HG02885 (cell line): ENCODE results near the gene PTGER3.

ENCODE experiments used
- ATAC-seq: cut with Tn5 transposase; IDR thresholded peaks from one replicate; pipeline ENCODE4 v1.9.1; 2021; ENCODE audit warnings: mild to moderate bottlenecking; ENCODE audit not compliant: unreplicated experiment, poor library complexity

The PTGER3 gene

DNA sequence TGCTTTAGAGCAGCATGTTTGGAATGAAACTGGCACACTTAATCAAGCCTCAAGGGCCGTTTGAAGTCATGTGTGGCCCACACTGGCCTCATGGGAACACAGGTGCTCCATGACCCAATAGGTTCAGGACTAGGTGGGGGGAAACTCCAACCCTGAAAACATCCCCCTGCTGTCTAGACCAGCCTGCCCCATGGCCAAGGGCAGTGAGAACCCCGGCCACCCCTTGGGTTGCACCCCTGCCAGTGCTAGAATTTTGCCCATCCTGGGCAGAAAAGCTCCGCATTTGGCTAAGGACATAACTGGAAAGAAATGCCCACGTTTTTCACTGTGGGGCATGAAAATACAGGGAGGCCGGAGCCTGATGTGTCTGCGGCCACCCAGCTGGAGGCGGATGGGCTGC lies 6.1 kb upstream of the PTGER3 start:
- peak; percentile 26 for ATAC-seq

DNA sequence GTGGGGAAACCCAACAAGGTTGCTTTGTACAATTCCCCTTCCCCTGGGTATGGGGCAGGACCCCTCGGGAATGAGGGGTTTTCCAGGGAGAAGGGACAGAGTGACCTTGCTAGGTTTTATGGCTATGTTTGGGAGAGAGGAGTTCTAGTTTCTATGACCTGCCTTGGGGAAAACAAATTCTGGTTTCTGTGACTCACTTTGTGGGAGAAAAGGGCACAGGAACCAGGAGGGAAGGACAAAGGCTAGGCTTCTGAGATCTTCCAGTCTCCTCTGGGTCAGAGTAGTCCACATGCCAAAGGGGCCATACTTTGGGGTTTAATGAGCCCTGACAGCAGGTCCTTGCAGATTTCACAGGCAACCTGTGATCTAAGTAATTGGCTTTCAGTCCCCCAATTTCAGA lies 5.5 kb upstream of the PTGER3 start:
- ATAC-seq, result no peak

DNA sequence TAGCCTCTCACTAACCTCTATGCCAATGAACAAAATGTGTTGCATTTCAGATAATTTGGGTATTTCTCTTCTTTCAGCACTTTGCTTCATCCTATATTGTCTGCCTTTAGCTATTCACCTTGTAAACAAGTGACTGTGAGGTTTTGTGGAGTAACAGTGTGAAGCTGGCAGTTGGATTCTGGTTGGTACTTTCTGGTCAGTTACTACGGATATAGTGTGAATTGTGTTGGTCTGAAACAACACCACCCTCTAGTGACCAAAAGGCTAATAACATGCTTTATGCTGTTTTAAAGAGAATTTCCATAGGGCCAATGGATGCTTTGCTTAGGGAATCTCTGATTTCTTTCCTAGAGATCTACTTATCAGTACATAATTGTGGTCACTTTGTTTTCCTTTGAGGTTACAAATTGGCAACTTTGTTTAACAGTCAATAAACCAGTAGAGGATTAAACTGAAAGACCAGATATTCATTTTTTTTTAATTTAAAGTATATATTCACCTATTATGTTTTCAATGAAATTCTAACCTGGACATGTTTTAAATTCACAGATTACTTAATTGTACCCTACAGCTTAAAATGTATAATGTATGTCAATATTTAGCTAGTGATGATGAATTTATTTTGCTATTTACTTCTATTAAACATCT lies 2.5 kb upstream of the PTGER3 start:
- ATAC-seq, result peak; percentile 66

DNA sequence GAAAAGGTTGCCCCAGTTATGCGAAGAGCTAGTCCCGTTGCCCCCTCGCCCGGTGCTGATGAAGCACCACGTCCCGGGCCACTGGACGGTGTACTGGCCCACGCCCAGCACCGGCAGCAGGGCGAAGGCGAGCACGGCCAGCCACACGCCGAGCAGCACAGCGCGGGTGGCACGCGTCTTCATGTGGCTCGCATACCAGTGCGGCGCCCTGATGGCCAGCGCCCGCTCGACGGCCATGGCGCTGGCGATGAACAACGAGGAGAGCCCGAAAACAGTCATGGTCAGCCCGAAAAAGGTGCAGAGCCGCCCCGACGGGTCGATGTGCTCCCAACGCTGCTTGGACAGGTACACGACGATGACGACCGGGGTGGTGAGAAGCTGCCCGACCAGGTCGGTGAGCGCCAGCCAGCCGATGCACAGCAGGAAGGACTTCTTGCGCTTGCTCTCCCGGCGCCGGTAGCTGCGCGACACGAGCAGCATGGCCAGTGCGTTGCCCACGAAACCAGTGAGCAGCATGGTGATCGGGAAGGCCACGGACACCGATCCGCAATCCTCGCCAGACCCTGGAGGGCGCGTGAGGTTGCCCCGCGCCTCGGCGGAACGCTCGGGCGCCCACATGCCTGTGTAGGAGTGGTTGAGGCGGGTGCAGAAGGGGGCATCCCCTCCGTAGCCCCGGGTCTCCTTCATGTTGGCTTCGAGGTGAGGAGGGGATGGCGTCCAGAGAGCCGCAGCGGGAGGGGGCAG lies 553 bp downstream of the PTGER3 start:
- peak; percentile 25 for ATAC-seq

DNA sequence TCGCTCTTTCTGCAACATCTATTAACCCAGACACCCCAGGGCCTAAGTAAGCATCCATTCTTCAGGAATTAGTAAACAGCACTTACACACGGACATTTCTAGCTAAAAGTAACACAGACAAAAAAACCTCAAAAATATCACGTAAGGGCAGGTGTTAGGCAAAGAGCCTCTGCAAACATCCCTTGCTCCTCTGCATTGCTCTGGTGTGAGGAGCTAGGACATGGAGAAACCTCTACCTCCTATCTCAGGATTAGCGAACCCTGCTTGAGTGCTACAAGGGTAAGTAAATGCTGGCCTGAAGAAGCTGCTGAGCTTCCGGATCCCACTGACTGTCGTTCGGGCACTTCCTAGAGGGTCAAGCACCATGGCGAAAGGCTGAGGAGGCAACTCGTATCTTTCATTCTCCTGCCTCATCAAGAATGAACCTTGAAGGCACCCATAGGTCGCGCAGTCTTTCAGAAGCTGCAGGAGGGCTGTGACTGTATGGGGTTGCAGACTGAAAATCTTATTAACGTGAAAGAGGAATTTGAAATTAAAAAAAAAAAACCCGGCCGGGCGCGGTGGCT lies 2.1 kb downstream of the PTGER3 start:
- ATAC-seq, result no peak

DNA sequence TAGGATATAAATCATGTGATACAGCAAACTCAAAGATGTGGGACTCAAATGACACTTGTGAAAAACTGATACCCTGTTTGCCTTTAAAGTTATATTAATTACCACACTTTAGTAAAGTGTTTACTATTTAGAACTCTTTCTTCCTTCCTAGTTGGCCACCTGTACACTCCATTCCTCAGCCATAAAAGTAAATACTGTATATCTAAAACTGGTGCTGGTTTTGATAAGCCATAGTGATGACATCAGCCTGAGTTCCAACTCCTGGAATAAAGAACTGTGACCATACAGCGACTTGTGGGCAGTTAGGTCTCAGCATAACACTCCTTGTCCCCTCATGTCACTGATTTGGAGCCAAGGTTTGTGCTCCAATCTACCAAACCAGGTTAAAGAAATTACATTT lies 2.8 kb downstream of the PTGER3 start:
- ATAC-seq, result no peak

DNA sequence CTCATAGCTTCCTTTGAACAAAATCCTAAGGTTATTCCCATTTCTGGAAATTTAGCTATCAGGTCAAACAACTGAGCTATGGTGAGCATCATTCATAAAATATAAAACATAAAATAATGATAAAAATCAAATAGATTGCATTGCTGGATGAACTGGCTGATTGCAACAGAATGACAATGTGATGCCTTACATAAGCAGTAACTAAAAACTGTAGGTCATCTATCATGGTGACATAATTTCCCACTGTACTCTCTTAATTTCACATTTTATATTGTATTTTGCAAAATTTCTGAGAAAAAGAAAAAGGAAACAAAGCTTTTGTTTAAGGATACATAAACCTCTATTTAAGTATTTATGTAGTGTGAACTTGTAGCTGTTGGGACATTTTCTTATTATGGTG lies 4.6 kb downstream of the PTGER3 start:
- no peak for ATAC-seq

DNA sequence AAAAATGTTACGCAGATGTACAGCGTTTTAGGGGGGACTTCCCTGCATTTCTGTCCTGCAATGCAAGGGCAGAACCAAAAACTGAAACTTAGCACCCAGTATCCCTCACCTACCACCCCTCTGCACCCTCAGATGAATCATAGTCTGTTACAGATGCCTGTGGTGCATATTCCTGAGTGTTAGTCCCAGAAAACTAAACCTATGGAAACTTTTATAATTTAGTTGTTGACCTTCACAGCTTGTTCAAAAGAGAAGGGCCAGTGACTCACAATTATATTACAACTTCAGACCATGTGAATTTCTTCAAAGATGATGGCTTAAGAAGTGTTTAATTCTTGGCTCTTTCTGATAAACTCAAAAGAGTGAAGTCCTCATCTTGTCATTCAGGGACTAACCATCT lies 5.8 kb downstream of the PTGER3 start:
- ATAC-seq, result no peak

DNA sequence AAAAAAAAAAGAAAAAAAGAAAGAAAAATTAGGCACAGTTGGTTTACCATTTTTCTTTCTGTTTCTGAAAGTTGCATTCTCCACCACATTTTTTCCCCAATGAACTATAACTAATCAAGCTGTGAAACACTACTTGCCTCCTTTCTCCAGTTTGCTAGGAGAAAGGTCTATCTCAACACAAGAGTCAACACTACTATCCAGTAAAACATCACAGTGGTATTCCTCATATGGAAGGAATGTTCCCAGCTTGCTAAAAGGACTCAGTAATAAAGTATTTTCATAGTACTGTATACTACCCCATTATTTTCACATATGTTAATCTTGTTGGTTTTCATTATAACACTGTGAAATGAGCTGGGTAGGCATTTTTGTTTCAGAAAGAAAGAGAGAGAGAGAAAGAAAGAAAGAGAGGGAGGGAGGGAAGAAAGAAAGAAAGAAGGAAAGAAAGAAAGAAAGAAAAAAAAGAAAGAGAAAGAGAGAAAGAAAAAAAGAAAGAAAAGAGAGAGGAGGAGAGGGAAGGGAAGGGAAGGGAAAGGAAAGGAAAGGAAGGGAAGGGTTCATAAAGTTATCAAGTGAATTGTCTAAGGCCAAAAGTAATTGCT lies 7.9 kb downstream of the PTGER3 start:
- no peak for ATAC-seq

DNA sequence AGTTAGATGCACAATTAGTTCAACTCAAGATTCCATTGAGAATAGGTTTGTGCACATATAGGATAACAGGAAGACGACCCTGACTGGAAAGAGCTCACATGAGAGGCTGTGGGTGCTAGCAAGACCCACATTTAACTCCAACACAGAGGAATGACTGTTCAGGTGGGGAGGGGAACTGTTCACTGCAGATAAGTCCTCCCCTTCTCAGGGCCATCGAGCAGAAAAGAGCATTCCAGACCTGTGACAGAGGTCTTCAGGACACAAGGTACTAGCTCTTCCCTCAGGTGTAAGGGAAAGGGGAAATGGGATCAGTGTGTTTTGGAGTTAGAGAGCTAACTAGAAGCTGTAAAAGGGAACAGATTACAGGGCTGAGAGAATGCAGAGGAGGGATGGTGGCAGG lies 8.7 kb downstream of the PTGER3 start:
- ATAC-seq, result no peak

DNA sequence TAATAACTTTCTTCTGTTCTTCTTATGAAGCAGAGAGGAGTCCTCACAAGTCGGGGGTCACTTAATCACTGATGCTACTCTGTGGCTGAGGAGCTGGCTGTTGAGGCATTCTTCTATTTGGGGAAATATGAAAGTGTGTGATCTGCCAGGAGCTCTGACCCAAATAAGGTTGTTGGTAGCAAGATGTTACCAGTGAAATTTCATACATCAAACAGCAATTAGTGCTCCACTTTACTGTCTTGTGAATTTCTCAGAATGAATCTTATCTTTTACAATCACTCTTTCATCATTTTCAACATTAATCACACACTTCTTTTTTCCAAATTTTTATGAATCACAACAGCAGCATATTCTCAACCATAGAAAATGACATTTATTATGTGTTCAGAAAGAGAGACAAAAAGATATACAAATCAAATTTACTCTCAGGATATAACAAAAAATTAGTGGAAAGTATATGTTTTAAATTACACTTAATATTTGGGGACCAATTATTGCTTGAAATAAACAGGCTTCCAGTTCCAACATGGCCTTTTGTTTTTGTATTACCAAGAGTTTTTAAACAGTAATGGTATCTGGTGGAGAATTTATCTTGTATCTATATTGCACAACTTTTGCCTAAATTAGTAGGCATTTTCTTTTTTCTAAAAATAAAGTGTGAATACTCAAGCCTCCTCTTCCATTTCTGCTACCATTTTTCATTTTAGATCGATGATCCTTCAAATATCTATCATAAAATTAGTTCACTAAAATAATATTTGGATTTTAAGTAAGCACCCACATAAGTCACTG lies 9.6 kb downstream of the PTGER3 start:
- no peak for ATAC-seq

DNA sequence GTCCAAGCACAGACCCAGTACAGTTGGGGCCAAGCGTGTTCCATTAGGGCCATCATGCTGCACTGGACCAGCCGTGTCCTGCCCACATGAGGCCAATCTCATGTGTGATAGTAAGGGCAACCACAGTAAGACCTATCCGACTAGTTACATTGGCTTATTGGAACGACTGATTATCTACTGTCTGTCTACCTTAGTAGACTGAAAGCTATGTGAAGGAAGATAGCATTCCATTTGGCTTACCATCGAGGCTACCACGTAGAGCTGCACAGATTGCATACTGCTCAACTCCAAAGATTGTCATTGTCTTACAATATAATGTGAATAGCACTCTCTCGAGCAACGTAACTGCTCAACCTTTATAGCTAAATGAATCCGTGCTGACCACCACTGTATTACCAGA lies 10.6 kb downstream of the PTGER3 start:
- no peak for ATAC-seq

DNA sequence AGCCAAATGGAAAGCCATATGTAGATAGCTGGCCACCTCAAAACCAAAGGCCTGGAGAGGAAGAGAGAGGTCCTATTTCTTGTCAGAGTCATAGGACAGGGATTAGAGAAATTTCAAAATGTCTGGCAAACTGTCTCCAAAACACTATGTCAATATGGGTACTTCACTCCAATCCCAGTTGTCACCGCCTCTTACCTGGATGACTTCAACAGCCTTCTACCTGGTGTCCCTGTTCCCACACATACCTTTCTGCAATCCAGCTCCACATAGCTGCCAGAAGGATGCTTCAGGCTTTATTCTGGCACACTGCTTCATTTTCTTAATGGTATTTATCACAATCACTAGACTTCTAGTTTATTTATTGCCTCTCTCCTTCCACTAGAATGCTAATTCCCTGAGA lies 14.5 kb downstream of the PTGER3 start:
- ATAC-seq, result no peak

DNA sequence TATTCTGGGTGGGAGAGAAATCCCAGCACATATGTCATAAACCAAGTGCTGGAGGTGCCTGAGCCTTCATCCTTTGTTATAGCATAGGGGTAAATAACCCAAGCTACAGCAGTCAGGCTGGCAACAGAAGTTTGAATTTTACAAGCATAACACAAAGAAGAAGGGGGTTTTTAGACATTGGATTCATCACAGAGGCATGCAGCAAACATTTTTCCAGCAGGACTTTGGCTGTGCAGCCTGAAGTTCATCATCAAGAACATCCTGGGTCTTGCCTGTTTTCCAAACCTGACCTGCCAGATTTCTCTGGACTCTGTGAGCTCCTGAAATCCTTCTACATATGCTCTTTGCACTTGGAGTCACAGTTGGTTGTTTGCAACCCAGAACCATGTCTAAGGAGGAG lies 16.2 kb downstream of the PTGER3 start:
- ATAC-seq, result no peak

DNA sequence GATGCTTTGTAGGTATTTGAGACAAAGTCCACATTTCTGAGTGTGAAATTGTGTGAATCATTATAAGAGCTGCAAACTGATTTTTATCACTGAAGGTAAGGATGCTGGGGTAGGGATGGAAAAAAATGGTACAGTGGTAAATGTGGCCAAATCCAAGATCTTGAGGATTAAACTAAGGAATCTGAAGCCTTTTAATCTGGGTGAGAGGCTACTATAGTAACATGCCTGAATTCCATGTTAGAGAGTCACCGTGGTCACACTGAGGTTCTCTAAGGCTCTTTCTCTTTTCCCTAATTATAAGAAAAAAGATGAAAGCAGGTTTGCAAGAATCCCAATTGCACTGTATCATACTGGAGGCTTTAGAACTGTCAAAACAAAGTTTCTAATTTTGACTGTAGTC lies 17.6 kb downstream of the PTGER3 start:
- no peak for ATAC-seq

DNA sequence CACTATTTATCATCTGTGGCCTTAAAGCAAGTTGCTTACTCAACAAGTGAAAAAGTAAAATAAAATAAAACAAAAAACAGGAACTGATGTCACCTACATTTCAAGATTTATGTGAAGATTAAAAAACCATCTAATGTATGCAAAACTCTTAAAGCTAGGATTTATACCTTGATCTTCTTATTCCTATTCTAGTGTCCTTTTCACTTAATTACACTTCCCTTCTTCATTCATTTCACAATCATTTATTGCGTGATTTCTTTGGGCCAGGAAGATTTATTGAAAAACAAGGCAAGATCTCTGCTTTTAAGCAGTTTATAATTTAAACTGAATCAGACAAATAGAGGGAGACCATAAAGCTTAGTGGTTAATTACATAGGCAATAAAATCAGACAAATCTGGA lies 18.6 kb downstream of the PTGER3 start:
- ATAC-seq, result no peak

DNA sequence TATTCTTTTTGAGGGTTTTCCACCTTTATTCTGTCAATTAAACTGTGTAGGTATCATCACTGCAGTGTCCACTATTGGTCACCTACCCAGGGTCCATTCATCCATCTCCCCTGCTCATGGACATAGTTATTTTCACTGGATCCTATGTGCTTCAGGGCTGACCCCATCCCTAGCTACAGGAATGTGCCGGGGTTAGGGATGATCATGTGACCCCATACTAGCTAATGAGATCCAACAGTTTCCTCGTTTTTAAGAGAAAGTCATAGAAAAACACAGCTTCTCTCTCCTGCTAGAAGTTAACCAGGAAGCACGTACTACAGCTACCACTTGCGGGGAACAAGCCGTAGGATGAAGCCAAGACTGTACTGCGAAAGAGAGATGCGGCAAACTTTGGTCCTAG lies 19.6 kb downstream of the PTGER3 start:
- no peak for ATAC-seq

DNA sequence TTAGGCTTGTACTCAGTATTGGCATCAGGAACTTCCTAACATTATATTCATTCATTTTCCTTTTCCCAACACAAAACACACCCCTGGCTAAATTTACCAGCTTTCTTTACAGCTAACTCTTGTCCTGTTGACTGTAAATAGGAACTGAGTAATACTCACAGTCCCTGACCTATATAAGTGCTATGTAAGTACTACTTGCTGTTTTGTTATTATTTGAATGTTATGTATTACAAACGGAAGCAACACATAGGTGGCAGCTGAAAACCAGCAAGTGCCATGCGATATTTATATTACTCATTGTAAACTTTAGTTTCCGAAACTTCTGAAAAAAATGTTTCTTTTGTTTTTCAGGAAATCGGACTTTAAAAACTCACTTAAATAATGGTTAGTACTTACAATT lies 21.5 kb downstream of the PTGER3 start:
- ATAC-seq, result no peak

DNA sequence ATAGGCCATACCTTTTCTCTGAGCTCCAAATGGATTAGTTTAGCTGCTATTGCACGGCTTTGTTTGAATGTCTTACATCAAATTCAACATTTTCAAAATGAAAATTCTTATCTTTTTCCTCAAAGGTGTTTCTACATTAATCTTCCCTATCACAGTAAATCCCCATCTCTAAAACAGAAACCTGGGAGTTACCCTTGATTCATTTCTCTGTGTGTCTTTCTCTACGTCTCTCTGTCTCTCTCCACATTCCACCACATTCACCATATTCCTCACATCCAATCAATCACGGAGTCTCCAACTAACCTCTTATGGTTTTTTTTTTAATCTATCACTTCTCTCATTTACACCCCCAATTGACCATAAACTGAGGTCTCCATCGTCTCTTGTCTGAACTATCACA lies 24.1 kb downstream of the PTGER3 start:
- ATAC-seq, result no peak

DNA sequence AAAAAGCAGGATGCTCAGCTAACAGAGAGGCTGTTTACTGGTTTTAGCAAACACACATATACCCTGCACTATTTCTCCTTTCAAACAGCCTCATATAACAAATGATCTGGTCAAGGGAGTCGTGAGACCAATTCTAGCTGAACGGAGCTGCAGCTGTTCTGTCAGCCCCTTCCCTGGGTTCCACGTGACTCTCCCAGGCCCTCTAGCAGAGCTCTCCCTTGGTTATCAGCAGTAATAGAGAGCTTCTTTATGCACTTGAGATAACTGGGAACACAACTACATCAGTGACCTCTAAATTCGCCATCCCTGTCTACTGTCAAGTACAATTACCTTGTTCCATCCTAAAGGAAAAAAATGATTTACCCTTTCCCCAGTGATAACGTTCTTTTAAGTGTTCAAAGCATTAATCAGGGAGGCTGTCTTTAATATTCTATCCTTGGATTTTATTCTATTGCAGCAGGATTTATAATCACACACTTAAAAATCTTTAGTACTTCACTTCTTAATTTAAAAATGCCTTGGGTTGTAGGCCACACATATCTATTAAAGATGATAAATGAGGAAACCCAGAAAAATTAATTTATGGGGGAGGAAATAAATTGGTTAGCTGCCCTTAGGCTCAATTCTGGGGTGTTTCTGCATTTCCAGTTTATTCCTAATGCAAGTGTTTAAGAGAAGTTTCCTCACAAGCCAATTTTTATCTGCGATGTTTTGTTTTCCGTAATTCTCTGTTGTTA lies 28.2 kb downstream of the PTGER3 start:
- ATAC-seq, result no peak
